ENCODE data around the gene UBE4A.

Gene UBE4A

DNA sequence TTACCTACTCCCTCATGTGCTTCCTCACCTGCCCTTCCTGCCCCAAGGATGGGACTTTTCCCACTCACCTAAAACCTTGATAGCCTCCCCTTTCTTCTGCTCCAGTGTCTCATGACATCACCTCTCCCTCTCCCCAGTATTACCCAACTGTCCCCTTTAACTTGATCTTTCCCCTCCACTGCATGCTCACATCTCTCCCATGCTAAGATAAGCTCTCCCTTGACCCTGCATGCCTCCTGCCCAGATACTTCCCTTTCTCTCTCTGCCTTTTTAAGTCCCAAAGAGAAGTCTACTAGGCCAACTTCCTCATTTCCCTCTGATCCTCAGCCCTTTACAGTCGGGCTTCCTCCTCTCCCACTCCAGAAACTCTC, 40.1 kb upstream of the UBE4A start:
- Histone ChIP-seq H3K4me2 (ENCODE audit: low read depth, low read length, poor library complexity, severe bottlenecking) (no peak overlapping the region), H2AFZ (ENCODE audit: low read depth, low read length, severe bottlenecking) (no peak overlapping the region)

GRCh38 chr11:118320515-118320914, 38.9 kb upstream of the UBE4A start:
- no peak overlapping the region for H3K27ac ChIP-seq (ENCODE audit: low read depth, low read length)
- H2AFZ ChIP-seq (ENCODE audit: low read depth, low read length, severe bottlenecking), result no peak overlapping the region
- no peak for TF ChIP-seq EZH2phosphoT487 (conservative IDR thresholded peaks at IDR 0.05; ENCODE audit: low read length)
- TF ChIP-seq CTCF (IDR thresholded peaks at IDR 0.05; ENCODE audit: insufficient read depth, low read length, poor library complexity, severe bottlenecking), result no peak

More for the DNA sequence above, 40.1 kb upstream of the UBE4A start:
- no peaks in the 10 kb centered on the region for H3K36me3 ChIP-seq (ENCODE audit: low read length)
- H3K9ac ChIP-seq (ENCODE audit: low read length), result no peak overlapping the region
- TF ChIP-seq CTCF (IDR thresholded peaks at IDR 0.05; ENCODE audit: insufficient read depth, low read length, poor library complexity, severe bottlenecking) (no peak), EZH2phosphoT487 (conservative IDR thresholded peaks at IDR 0.05; ENCODE audit: low read length) (no peak)
- H3F3A ChIP-seq (ENCODE audit: insufficient read depth), result 0 out of 2 replicates have a peak, but pooled peaks cover 5% of the 10 kb centered on the region
- no peak overlapping the region for H3K27ac ChIP-seq (ENCODE audit: low read depth, low read length)
- no peaks in the 10 kb centered on the region for H4K20me1 ChIP-seq (ENCODE audit: low read depth, low read length)
- no peaks in the 10 kb centered on the region for H3K9me3 ChIP-seq (ENCODE audit: insufficient read depth, low read length)
- H3K79me2 ChIP-seq (ENCODE audit: insufficient read depth, low read length), result no peaks in the 10 kb centered on the region
- no peak overlapping the region for H3K4me3 ChIP-seq (ENCODE audit: insufficient read depth, low read length, poor library complexity, severe bottlenecking)
- H3K9me2 ChIP-seq (replicated peaks; ENCODE audit: insufficient read depth, low read length), result no peaks in the 10 kb centered on the region
- H3K27me3 ChIP-seq (ENCODE audit: low read length), result no peaks in the 10 kb centered on the region

DNA sequence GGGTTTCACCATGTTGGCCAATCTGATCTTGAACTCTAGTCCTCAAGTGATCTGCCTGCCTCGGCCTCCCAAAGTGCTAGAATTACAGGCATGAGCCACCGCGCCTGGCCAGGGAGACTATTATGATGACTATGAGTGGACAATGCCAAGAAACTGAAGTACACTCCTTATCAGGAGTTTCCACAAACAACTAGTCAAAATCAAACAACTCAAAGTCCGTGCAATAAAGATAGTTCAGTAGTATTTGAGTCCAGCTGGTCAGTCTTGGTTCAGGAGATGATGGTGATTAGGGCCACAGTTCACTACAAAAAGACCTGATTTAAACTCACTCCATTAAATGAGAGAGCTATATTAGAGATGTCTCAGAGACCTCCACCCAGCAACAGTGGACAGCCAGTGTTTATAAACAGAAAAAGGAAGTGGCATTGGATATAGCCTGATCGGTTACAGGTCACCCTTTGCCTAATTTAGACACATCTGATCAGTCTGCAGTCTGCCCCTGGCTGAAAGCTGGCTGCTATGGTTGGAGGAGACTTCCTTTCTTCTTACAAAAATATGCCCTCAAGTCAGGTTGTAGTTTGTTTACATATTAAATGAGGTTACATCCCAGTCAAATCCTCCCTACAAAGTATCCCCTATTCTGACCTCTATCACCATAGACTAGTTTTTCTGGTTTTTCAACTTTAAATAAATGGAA, 37.9 kb upstream of the UBE4A start:
- Histone ChIP-seq H3K27me3 (ENCODE audit: low read length) (no peaks in the 10 kb centered on the region), H3K4me3 (ENCODE audit: insufficient read depth, low read length, poor library complexity, severe bottlenecking) (no peak overlapping the region), H2AFZ (ENCODE audit: low read depth, low read length, severe bottlenecking) (no peak overlapping the region), H3K9me2 (replicated peaks; ENCODE audit: insufficient read depth, low read length) (no peaks in the 10 kb centered on the region), H3K4me2 (ENCODE audit: low read depth, low read length, poor library complexity, severe bottlenecking) (no peak overlapping the region), H3K9me3 (ENCODE audit: insufficient read depth, low read length) (no peaks in the 10 kb centered on the region), H3K27ac (ENCODE audit: low read depth, low read length) (no peak overlapping the region), H3K79me2 (ENCODE audit: insufficient read depth, low read length) (no peaks in the 10 kb centered on the region), H3K9ac (ENCODE audit: low read length) (no peak overlapping the region), H4K20me1 (ENCODE audit: low read depth, low read length) (no peaks in the 10 kb centered on the region), H3F3A (ENCODE audit: insufficient read depth) (no peaks in the 10 kb centered on the region), H3K36me3 (ENCODE audit: low read length) (no peaks in the 10 kb centered on the region)
- TF ChIP-seq EZH2phosphoT487 (conservative IDR thresholded peaks at IDR 0.05; ENCODE audit: low read length), result no peak
- no peak for TF ChIP-seq CTCF (IDR thresholded peaks at IDR 0.05; ENCODE audit: insufficient read depth, low read length, poor library complexity, severe bottlenecking)

More at GRCh38 chr11:118320515-118320914, 38.9 kb upstream of the UBE4A start:
- no peaks in the 10 kb centered on the region for H4K20me1 ChIP-seq (ENCODE audit: low read depth, low read length)
- H3K36me3 ChIP-seq (ENCODE audit: low read length), result no peaks in the 10 kb centered on the region
- no peaks in the 10 kb centered on the region for H3K9me2 ChIP-seq (replicated peaks; ENCODE audit: insufficient read depth, low read length)
- no peak overlapping the region for H3K4me2 ChIP-seq (ENCODE audit: low read depth, low read length, poor library complexity, severe bottlenecking)
- H3K9me3 ChIP-seq (ENCODE audit: insufficient read depth, low read length), result no peaks in the 10 kb centered on the region
- no peak overlapping the region for H3K9ac ChIP-seq (ENCODE audit: low read length)
- no peak overlapping the region for H3K4me3 ChIP-seq (ENCODE audit: insufficient read depth, low read length, poor library complexity, severe bottlenecking)
- H3K79me2 ChIP-seq (ENCODE audit: insufficient read depth, low read length), result no peaks in the 10 kb centered on the region
- H3K27me3 ChIP-seq (ENCODE audit: low read length), result no peaks in the 10 kb centered on the region
- H3F3A ChIP-seq (ENCODE audit: insufficient read depth), result 0 out of 2 replicates have a peak, but pooled peaks cover 5% of the 10 kb centered on the region

Measured in SU-DHL-6 (cell line).